Fibroblast of pulmonary artery (primary cell): ENCODE data around the gene MED14.

Source experiments
- DNase-seq: peaks from one replicate; pipeline ENCODE4 v3.0.0-alpha.2; 2010; ENCODE audit warnings: low read depth
- H3K4me3 ChIP-seq: replicated peaks from 2 replicates; pipeline ENCODE4 v1.5.1; 2011; ENCODE audit warnings: low read depth, mild to moderate bottlenecking, control low read depth, low read length, moderate library complexity
- TF ChIP-seq, protein P1 (sequence below): IDR thresholded peaks from 2 replicates; pipeline ENCODE4 v1.5.1; 2011; ENCODE audit warnings: mild to moderate bottlenecking, control low read depth, low read length, inconsistent platforms; ENCODE audit errors: missing control alignments

MED14 gene

DNA sequence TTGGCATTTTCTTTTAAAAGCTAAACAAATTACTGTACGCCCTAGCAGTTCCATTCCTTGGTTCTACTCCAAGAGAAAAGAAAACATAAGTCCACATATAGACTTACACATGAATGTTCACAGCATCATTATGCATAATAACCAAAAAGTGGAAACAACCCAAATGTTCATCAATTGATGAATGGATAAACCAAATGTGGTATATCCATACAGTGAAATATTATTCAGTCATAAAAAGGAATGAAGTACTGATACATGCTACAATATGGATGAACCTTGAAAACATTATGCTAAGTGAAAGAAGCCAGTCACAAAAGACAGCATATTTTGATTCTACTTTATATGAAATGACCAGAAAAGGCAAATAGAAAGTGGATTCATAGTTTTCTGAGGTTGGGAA, 36.5 kb downstream of the MED14 start:
- TF ChIP-seq, protein P1, sequence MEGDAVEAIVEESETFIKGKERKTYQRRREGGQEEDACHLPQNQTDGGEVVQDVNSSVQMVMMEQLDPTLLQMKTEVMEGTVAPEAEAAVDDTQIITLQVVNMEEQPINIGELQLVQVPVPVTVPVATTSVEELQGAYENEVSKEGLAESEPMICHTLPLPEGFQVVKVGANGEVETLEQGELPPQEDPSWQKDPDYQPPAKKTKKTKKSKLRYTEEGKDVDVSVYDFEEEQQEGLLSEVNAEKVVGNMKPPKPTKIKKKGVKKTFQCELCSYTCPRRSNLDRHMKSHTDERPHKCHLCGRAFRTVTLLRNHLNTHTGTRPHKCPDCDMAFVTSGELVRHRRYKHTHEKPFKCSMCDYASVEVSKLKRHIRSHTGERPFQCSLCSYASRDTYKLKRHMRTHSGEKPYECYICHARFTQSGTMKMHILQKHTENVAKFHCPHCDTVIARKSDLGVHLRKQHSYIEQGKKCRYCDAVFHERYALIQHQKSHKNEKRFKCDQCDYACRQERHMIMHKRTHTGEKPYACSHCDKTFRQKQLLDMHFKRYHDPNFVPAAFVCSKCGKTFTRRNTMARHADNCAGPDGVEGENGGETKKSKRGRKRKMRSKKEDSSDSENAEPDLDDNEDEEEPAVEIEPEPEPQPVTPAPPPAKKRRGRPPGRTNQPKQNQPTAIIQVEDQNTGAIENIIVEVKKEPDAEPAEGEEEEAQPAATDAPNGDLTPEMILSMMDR = no peak
- no peak overlapping the region for H3K4me3 ChIP-seq
- no peak for DNase-seq

DNA sequence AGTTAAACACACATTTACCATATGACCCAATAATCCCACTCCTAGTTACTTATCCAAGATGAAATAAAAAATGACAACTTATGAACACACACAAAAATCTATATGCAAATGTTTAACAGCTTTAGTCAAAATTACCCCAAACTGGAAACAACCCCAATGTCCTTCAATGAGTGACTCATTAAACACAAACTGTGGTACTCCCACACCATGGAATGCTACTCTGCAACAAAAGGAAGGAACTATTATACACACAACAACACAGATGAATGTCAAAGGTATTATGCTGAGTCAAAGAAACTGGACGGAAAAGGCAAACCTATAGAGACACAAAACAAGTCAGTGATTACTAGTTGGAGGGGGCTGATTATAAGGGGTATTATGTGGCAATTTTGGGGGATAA, 40.5 kb downstream of the MED14 start:
- TF ChIP-seq, protein P1 = no peak
- no peak overlapping the region for H3K4me3 ChIP-seq
- peak; percentile 13 for DNase-seq

DNA sequence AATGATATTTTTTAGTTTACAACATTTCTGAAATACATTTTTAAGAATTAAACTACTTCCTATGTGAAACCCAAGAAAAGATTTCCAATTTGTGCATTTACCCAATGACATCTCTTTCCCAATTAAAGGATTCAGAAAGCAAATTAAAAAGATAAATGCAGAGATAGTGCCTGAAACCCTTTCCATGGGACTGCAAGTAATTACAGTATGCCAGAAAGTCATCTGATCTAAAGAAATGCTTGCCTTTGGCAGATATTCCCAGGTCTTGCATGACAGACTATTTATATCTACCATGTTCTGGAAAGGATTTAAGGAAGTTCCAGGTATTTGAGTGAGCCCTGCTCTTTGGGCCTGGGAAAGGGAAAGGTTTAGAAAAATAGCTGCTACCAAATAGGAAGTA, 46.4 kb downstream of the MED14 start:
- TF ChIP-seq, protein P1 = no peak
- no peak overlapping the region for H3K4me3 ChIP-seq
- no peak for DNase-seq

DNA sequence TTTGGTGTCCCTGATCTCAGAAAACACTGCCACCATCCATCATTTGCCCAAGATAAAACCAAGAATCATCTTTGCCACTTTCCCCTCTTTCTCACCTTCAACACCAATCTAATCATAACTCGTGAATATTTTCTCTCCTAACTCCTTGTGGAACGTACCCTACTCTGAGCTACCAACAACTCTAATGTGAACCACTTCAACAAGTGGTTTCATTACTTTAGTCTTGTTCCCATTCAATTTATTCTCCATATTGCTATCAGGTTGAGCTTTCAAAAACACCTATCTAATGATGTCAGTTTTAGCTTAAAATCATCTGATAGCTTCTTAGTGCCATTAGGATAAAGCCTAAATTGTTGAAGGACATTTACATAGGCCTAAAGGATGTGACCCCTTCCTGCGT, 48.2 kb downstream of the MED14 start:
- no peak overlapping the region for H3K4me3 ChIP-seq
- DNase-seq = no peak
- TF ChIP-seq, protein P1 = no peak

DNA sequence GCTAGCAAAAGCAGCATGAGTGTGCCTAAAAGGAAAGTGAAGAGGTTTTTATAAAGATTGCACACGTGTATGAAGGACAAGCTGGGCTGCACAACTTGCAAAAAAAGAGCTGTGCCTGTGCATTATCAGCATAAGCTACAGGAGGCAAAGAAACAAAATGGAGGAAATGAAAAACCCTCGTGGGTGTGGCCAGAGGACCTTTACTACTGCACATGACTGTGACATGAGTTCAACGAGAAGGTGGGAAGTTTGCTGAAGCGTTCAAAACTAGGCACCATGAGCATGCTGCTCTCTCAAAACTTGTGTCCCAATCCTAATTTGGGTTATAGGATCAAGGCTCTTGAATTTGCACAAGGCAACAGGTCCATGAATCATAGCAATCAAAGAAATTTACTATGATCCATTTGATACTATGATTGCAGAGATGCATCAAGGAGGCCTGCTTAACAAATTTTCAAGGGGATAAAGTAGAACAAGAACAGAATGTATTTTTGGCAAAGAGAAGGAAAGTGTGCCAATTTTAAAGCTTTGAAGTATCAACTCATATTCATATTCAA, 49.9 kb downstream of the MED14 start:
- H3K4me3 ChIP-seq = no peak overlapping the region
- TF ChIP-seq, protein P1 = no peak

DNA sequence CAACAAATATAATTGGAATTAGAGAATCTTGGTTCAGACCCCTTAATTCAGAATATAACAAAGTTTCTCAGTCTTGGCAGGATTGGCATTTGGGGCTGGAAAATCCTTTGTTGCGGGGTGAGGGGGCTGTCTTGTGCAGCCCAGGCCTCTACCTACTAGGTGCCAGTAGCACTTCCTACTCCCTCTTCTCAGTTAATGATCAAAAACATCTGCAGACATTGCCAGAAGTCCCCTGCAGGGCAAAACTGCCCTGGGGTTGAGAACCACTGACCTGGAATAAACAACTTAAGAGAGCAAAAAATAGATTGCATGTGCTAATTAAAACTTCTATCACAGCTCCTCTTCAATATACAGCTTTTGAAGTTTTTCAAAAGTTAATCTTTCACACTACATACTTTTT, 51.2 kb downstream of the MED14 start:
- H3K4me3 ChIP-seq = no peak overlapping the region
- TF ChIP-seq, protein P1 = no peak
- DNase-seq = no peak

More for the DNA sequence above, 49.9 kb downstream of the MED14 start:
- DNase-seq = no peak

DNA sequence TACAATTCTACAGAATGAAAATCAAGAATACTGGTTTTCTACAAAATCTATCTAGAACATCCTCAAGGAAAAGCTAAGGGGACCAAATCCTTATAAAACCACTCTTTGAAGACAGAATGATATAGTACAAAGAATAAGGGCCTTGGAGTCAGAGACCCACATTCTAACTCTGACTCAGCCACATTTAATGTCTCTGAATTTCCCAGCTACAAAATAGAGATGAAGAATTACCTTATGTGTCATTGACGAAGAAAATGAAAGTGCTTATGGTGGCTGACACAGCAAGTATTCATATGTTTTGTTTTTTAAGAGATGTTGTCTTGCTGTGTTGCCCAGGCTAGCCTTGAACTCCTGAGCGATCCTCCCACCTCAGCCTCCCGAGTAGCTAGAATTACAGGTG, 52.1 kb downstream of the MED14 start:
- H3K4me3 ChIP-seq = no peak overlapping the region
- no peak for DNase-seq
- TF ChIP-seq, protein P1 = no peak
